ENCODE data around the gene BIK.

Gene BIK

GRCh38 chr22:43159484-43160178, 49.1 kb downstream of the BIK start:
- DNase-seq (ENCODE audit: low read depth in 2 of 3, low spot score in 1 of 3): no peak

- no peak for DNase-seq (ENCODE audit: low read depth in 2 of 3, low spot score in 1 of 3)
Observed at GRCh38 chr22:43160497-43161126, 50.1 kb downstream of the BIK start.

DNA sequence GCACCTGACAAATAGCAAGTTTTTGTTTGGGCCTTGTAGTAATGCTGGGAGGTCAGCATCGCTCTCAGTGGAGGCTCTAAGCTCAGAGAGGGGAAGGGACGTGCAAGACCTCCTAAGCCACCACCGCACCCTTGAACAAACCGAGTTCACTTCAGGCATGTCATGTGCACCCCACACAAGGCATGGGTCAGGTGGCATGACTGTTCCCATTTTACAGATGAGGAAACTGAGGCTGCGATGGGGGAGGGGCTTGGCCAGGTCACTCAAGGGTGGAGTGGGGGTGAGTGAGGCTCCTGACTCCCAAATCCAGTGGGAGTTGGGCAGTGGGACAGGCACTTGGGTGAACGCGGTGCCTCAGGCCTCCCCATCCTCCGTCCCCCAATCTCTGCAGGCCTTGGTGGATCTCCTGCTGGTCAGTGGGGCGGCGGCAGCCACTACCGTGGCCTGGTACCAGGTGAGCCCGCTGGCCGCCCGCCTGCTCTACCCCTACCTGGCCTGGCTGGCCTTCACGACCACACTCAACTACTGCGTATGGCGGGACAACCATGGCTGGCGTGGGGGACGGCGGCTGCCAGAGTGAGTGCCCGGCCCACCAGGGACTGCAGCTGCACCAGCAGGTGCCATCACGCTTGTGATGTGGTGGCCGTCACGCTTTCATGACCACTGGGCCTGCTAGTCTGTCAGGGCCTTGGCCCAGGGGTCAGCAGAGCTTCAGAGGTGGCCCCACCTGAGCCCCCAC, 52.0 kb downstream of the BIK start:
- no peak for DNase-seq (ENCODE audit: low read depth in 2 of 3, low spot score in 1 of 3)

DNA sequence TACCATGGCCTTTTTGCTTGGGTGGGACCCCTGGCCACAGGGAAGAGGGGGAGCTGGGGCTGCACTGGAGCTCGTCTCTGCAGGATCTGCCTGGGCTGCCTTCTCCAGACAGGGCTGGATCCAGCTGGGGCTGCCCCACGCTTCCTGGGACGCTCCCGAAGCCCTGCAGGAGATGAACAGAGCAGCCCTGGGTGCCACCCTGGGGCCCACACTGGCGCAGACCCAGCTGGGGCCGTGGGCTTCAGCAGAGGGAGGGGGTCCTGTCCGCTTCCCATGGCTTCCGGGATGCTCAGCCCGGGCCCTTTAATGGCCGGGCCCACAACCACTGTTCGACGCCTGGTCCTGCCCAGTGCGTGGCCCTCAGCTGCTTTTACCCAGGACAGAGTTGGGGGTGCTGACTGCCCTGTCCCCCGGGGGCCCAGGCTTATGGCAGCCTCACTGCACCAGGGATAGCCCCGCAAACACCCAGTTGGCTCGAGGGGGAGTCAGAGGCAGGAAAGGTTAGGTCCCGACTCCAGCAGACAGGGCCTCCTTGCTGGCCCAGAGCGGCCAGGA, 52.8 kb downstream of the BIK start:
- DNase-seq (ENCODE audit: low read depth in 2 of 3, low spot score in 1 of 3): no peak

- DNase-seq (ENCODE audit: low read depth in 2 of 3, low spot score in 1 of 3): no peak
Observed at GRCh38 chr22:43164636-43165035, 54.1 kb downstream of the BIK start.

DNA sequence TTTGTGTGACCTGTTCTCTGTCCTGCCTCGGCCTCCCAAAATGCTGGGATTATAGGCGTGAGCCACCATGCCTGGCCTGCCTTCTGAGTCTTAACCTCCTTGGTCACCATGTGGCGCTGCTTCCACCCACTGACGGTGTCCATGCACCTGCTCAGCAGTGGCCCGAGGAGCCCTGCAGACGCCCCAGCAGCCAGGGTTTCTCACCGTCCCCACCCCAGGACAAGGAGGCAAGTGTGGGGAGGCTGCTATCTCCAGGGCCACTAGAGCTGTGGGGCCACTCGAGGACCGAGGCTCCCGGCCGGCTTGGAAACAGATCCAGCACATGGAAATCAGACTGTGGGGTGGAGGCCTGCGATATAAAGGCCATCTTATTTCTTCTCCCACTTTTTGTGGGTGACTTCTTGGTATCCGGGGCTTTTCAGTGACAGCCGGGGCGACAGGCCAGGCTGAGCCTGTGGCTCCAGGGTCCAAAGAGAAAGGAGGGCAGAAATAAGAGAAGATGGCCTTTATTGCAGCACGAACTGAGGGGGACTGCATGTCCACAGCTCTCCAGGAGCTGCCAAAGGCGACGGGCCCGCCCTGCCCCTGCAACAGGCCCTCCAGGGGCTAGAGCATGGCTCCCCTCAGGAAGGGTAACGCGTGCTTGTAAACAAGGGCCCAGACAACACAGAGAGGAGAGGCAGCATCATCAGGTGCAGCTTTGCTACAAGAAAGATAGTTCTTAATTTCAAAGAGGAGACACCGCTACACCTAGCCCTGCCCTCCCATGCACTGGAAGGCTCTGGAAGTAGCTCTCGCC, 55.8 kb downstream of the BIK start:
- no peak for DNase-seq (ENCODE audit: low read depth in 2 of 3, low spot score in 1 of 3)

DNA sequence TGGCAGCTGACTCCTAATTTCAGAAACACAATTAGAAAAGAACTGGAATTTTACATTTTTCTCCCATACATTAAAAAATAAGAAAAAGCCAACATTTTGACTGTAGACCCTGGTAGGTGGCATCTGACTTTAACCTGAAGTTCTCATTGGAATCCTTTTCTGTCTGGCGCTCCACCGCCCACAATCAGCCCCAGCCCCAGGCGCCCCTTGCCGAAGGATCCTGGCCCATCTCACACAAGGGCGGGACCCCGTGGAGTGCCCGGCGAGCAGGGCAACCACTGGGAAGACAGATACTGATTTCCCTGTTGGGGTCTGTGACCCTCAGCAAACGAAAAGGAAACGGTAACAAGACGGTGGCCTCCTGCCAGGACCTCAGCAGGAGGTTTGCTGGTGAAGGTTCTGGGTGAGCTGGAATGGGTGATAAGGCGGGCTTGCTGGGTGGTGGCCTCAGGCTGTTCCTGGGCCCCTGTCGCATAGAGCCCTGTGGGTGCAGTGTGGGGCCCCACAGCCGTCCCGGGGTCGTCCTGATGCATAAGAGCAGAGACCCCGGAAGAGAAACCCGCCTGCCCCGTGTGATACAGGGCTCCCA, 56.5 kb downstream of the BIK start:
- no peak for DNase-seq (ENCODE audit: low read depth in 2 of 3, low spot score in 1 of 3)

GRCh38 chr22:43168471-43169309, 58.1 kb downstream of the BIK start:
- DNase-seq (ENCODE audit: low read depth in 2 of 3, low spot score in 1 of 3): no peak

DNA sequence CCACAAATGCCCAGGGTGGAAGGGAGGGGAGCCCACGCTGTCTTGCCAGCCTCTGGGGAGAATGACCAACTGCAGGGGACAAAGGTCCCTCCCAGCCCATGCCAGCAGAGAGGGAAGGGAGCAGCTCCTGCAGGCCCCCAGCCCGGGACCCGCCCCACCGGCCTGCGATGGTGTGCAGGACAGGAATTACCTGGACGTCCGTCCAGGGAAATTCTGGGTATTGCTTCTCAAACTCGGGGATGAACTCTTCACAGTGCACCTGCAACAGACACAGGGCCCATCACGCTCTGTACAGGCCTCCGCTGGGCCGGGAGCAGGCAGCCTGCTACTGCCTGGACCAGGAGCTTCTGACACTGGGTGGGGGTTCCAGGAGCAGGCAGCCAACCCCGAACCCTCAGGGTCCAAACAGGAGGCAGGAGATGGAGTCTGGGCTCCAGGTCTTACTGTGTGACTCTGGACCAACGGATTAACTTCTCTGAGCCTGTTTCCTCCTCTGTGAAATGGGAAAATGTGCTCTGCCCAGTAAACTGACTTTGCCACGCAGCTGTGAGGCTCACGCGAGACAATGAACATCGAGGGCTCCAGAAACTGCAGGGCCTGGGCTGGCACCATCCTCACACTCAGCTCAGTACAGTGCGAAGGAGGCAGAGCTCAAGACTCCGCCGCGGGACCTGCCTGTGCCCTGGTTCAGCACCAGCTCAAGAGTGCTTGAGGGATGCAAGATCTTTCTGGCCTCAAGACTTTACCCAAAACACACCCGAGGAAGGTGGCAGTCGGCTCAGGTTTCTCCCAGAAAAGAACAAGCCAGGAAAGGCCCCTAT, 59.0 kb downstream of the BIK start:
- DNase-seq (ENCODE audit: low read depth in 2 of 3, low spot score in 1 of 3): no peak

DNA sequence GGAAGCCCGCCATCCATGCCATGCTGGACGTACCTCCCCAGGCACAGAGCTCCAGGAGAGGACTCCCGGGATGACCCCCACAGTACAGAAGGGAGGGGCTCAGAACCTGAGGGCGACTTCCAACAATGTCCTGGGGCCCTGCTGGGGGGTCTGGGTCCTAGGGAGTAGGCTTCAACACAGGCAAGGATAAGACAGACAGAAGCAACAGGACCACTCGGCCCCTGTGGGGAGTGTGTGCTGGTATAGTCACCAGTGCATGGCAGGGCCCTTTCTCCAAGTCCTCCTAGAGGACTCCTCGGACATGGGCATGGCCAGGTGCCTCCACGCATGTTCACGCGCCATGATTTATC, 59.6 kb downstream of the BIK start:
- DNase-seq (ENCODE audit: low read depth in 2 of 3, low spot score in 1 of 3): no peak

DNA sequence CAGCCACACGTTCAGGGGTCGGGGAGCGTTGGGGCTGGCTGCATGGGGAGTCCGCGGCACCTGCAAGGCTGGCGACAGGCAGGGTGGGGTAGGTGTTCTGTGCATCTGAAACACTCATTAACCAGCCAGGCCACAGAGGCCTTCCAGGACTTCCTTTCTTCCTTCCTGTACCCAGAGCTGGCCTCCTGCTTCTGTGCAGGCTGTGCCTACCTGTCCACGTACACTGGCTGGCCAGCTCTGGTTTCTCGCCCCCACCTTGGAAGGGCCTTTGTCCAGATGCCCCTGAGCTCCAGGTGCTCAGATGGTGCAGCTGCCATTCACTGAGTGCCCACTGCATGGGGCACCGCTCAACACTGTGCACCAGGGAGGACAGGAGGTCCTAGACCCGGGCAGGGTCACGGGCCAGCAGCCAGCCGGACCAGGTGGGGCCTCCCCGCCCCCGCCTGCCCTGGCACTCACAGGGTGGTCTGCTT, 60.5 kb downstream of the BIK start:
- DNase-seq (ENCODE audit: low read depth in 2 of 3, low spot score in 1 of 3): no peak

DNA sequence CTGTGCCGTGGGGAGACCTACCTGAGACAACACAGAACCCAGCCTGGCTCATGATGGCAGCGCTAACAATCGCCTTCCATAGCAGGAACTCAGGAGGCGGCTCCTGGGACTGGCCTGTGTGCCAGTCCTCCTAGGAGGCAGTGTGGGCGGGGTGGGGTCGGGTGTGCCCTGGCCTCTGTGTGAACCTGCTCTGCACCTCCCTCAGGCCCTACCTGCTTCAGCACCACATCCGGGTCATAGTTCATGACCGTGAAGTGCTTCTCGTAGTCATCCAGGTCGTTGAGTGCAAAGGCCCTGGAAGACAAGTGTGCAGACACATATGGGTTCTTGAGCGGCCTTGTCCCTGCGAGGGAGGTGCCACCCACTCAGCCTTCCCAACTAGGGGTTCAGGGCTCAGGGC, 61.1 kb downstream of the BIK start:
- no peak for DNase-seq (ENCODE audit: low read depth in 2 of 3, low spot score in 1 of 3)

- no peak for DNase-seq (ENCODE audit: low read depth in 2 of 3, low spot score in 1 of 3)
Observed at GRCh38 chr22:43172191-43172590, 61.6 kb downstream of the BIK start.

DNA sequence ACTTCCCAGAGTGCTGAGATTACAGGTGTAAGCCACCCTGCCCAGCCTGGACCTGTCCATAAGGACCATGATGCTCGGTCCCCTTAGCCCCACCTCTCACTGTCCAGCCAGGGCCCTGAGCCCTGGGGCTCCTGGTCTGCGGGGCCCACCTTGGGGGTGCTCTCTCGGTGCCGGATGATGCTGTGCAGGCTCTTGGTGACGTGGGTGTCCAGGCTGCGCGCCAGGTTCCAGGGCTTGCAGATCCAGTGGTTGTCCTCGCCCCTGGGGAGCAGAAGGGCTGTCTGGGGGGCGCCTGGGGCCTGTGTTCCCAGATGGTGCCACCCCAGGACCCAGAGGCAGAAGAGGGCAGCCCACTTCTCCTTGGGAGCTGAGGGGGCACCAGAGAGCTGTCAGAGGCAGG, 63.0 kb downstream of the BIK start:
- DNase-seq (ENCODE audit: low read depth in 2 of 3, low spot score in 1 of 3): no peak

DNA sequence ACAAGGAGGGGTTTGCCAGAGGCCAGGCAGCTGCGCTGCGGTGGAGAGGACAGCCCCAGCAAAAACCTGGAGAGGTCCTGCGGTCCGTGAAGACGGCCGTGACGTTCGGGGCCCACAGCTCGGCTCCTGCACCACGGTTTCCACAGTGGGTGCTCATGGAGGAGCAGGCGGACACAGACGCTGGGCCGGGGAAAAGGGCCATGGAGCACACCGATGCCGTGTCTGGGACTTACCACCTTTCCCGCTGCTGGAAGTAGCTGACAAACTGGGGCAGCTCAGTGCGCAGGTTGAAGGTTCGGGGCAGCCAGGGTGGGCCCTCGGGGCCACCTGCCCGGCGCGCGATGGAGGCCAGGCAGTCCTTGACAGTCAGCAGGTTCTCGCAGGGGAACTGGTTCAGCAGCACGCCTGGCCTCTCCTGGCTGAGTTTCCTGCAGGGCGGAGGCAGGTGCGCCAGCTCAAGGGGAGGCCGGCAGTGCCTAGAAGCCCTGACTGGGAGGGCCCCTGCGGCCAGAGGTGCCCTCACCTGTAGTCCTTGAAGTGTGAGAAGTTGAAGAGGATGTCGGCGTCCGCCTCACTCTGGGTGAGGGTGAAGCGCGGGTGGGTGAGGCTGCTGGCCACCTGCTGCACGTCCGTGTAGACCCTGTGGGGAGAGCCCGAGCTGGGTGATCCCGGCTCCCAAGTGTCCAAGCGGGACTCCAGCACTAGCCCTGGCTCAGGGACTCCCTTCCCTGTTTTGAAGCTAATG, 63.6 kb downstream of the BIK start:
- no peak for DNase-seq (ENCODE audit: low read depth in 2 of 3, low spot score in 1 of 3)

GRCh38 chr22:43174941-43175531, 64.5 kb downstream of the BIK start:
- DNase-seq (ENCODE audit: low read depth in 2 of 3, low spot score in 1 of 3): no peak

DNA sequence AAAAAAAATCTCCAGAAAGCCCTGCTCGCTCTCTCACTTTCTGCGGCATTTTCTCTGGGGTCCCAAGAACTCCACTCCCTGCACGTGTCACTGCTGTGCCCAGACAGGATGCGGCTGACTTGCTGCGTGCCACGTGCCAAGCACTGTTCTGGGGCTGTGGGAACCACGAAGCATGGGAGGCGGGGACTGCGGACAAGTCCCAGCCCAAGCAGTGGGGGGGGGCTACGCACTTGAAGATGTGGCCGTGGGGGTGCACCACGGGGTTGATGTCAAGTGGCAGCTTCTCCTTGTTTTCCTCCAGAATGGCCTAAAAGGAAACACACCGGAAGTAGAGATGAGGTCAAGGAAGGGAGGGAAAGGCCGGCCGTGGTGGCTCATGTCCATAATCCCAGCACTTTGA, 65.5 kb downstream of the BIK start:
- no peak for DNase-seq (ENCODE audit: low read depth in 2 of 3, low spot score in 1 of 3)

- DNase-seq (ENCODE audit: low read depth in 2 of 3, low spot score in 1 of 3): no peak
Observed at GRCh38 chr22:43177479-43177878, 66.9 kb downstream of the BIK start.

All from stimulated activated CD4-positive, alpha-beta T cell treated with anti-CD3 and anti-CD28 coated beads, Interleukin-12 subunit alpha, Interleukin-12 subunit beta, amount 100 ng/mL, for 48 hours (primary cell).